ENCODE data around the gene ARHGAP44. TPM values are rescaled to one million over a fixed set of nuclear protein-coding genes. Genes with fewer than 3 reads are reported as not detected.

Gene ARHGAP44
- total RNA-seq, 1 experiment from 2014 or later: 9.9 TPM

- Histone ChIP-seq H3K18ac (ENCODE audit: insufficient read length, low read depth, low read length) (peak overlapping the region; percentile 30), H3K23me2 (ENCODE audit: insufficient read length, low read depth, low read length, poor library complexity, severe bottlenecking) (peaks cover 4% of the 10 kb centered on the region), H3K56ac (ENCODE audit: insufficient read length, low read depth, low read length) (no peak overlapping the region), H2BK5ac (ENCODE audit: insufficient read length, low read length) (no peak overlapping the region), H3K9me3 (ENCODE audit: control insufficient read depth, low read depth, low read length) (no peaks in the 10 kb centered on the region), H4K8ac (replicated peaks; ENCODE audit: insufficient read length, low read depth, low read length) (no peak overlapping the region), H2BK120ac (ENCODE audit: low read depth, low read length, poor library complexity, severe bottlenecking) (no peak overlapping the region), H3K14ac (ENCODE audit: insufficient read depth, low read length) (peak overlapping the region; percentile 67; the same call in 1 of the 2 replicates), H3T11ph (ENCODE audit: low read length) (no peak overlapping the region), H3K9ac (ENCODE audit: extremely low read depth, insufficient read length, low read length) (peak overlapping the region; percentile 83), H2AK5ac (ENCODE audit: insufficient read length, low read length) (no peak overlapping the region), H2BK12ac (ENCODE audit: insufficient read length, low read depth, low read length) (no peak overlapping the region), H3K27ac (ENCODE audit: insufficient read length, low read depth, low read length) (no peak overlapping the region), H3K4ac (ENCODE audit: low read depth, low read length) (no peak overlapping the region), H2BK15ac (ENCODE audit: low read depth, low read length) (no peak overlapping the region), H4K20me1 (ENCODE audit: control insufficient read depth, insufficient read depth, insufficient read length) (no peaks in the 10 kb centered on the region), H2AFZ (ENCODE audit: low read length) (no peak overlapping the region), H3K4me1 (ENCODE audit: insufficient read depth, low read length) (no peaks in the 10 kb centered on the region), H3K4me2 (ENCODE audit: insufficient read depth, insufficient read length, low read length) (peak overlapping the region; percentile 98), H4K91ac (ENCODE audit: insufficient read length, low read depth, low read length) (no peak overlapping the region), H4K5ac (ENCODE audit: insufficient read length, low read depth, low read length) (no peak overlapping the region), H2BK20ac (ENCODE audit: low read depth, low read length, poor library complexity, severe bottlenecking) (no peak overlapping the region), H3K79me1 (ENCODE audit: insufficient read depth, low read depth, low read length, poor library complexity, severe bottlenecking) (no peaks in the 10 kb centered on the region), H3K79me2 (ENCODE audit: insufficient read depth, low read length) (peaks cover 2% of the 10 kb centered on the region; the same call in 1 of the 2 replicates), H3K23ac (ENCODE audit: insufficient read length, low read depth, low read length) (no peak overlapping the region), H3K27me3 (ENCODE audit: insufficient read depth, low read length) (no peaks in the 10 kb centered on the region)
- H3K36me3 Mint-ChIP-seq (ENCODE audit: insufficient read depth in 1 of 3, low read depth in 3 of 3): peaks cover 40 to 50% (median 49%) of the 10 kb centered on the region in 3 experiments
- H3K27me3 Mint-ChIP-seq (ENCODE audit: low read depth): no peaks in the 10 kb centered on the region
- no CpG with 5 or more reads among the region's 21 CpGs for WGBS (ENCODE audit: extremely low coverage, insufficient read length, low lambda C conversion rate)
- TF ChIP-seq CTCF (conservative IDR thresholded peaks at IDR 0.05): no peak
- DNase-seq: peak; percentile 9
- H3K4me3 Mint-ChIP-seq: peak overlapping the region; percentile 89 to 94
- H3K4me1 Mint-ChIP-seq: peaks cover 7 to 9% of the 10 kb centered on the region in 2 experiments
- H3K9me3 Mint-ChIP-seq: no peaks in the 10 kb centered on the region
- peak overlapping the region in 2 of 3 experiments; percentile 72 to 82; a peak in 3 of 7 replicates for H3K27ac Mint-ChIP-seq
Measured at GRCh38 chr17:13016881-13017654, 227.8 kb downstream of the ARHGAP44 start.
